Osteoblast (primary cell): ENCODE results near the gene HCN1. TPM values are rescaled to one million over a fixed set of nuclear protein-coding genes. Genes with fewer than 3 reads are reported as not detected.

Experiments used
- DNase-seq: peaks from one replicate; pipeline ENCODE4 v3.0.0; 2011; ENCODE audit warnings: low spot score, mixed read lengths; ENCODE audit not compliant: insufficient read length; ENCODE audit errors: missing footprints
- H2AFZ ChIP-seq: 2 replicates; pipeline ENCODE4 v1.6.0; 2011; ENCODE audit warnings: mild to moderate bottlenecking, low read length
- H3K27ac ChIP-seq: 2 replicates; pipeline ENCODE4 v1.5.1; 2011; ENCODE audit warnings: mild to moderate bottlenecking, low read depth, low read length, moderate library complexity
- H3K27me3 ChIP-seq: 2 replicates; pipeline ENCODE4 v1.6.0; 2012; ENCODE audit warnings: mild to moderate bottlenecking, control low read depth, inconsistent platforms, low read length, moderate library complexity; ENCODE audit not compliant: insufficient read depth
- H3K36me3 ChIP-seq: 2 replicates; pipeline ENCODE4 v1.5.1; 2011; ENCODE audit warnings: mild to moderate bottlenecking, low read length, control low read depth, moderate library complexity; ENCODE audit not compliant: insufficient read depth
- H3K4me1 ChIP-seq: 2 replicates; pipeline ENCODE4 v1.5.1; 2011; ENCODE audit warnings: mild to moderate bottlenecking, low read length, control low read depth, moderate library complexity; ENCODE audit not compliant: insufficient read depth
- H3K4me2 ChIP-seq: 2 replicates; pipeline ENCODE4 v1.6.0; 2011; ENCODE audit warnings: mild to moderate bottlenecking, low read length; ENCODE audit not compliant: insufficient read depth
- H3K4me3 ChIP-seq: fragments of 200-600 bp; sonication (generic); 3 replicates; pipeline ENCODE4 v1.5.1; 2012; ENCODE audit warnings: mild to moderate bottlenecking, low read length, inconsistent platforms; ENCODE audit not compliant: insufficient read depth
- H3K79me2 ChIP-seq: 2 replicates; pipeline ENCODE4 v1.6.0; 2012; ENCODE audit warnings: mild to moderate bottlenecking, low read length, control low read depth, inconsistent platforms; ENCODE audit not compliant: insufficient read depth
- H3K9me3 ChIP-seq: 2 replicates; pipeline ENCODE4 v1.5.1; 2011; ENCODE audit warnings: low read depth, low read length, control low read depth
- H4K20me1 ChIP-seq: 2 replicates; pipeline ENCODE4 v1.6.0; 2012; ENCODE audit warnings: mild to moderate bottlenecking, low read length, control low read depth; ENCODE audit not compliant: insufficient read depth
- total RNA-seq: library from RNA; depleted of rRNA; stranded (reverse); fragments of >200 nt; gene quantifications from 2 replicates; pipeline ENCODE4 v1.2.3, GENCODE V29; 2012
- TF ChIP-seq, protein P1 (sequence below): IDR thresholded peaks from 2 replicates; pipeline ENCODE4 v1.5.1; 2011; ENCODE audit warnings: mild to moderate bottlenecking, low read depth, low read length, moderate library complexity; ENCODE audit errors: extremely low read depth

Gene HCN1
- total RNA-seq, 1 donor: not detected

DNA sequence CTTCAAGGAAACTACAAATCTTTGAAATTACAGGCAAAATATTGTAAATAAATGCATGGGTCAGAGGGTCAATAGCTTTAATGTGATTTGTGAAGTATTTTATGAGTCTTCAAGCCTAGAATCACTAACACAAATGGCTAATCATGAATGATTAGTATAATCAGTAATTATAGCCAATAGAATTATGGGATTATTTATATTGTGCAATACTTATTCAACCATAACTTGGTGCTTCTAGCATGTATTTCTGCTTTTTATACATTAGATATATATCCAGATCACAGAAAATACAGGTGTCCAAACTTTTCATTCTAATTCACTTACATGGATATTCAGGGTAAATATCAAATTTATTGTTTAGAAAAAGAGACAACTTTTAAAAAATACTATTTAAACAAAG lies 12.1 kb downstream of the HCN1 start:
- H3K9me3 ChIP-seq: no peaks in the 10 kb centered on the region
- H3K4me3 ChIP-seq: no peak overlapping the region
- H3K4me1 ChIP-seq: no peaks in the 10 kb centered on the region
- no peak overlapping the region for H3K4me2 ChIP-seq
- DNase-seq: no peak
- TF ChIP-seq, protein P1, sequence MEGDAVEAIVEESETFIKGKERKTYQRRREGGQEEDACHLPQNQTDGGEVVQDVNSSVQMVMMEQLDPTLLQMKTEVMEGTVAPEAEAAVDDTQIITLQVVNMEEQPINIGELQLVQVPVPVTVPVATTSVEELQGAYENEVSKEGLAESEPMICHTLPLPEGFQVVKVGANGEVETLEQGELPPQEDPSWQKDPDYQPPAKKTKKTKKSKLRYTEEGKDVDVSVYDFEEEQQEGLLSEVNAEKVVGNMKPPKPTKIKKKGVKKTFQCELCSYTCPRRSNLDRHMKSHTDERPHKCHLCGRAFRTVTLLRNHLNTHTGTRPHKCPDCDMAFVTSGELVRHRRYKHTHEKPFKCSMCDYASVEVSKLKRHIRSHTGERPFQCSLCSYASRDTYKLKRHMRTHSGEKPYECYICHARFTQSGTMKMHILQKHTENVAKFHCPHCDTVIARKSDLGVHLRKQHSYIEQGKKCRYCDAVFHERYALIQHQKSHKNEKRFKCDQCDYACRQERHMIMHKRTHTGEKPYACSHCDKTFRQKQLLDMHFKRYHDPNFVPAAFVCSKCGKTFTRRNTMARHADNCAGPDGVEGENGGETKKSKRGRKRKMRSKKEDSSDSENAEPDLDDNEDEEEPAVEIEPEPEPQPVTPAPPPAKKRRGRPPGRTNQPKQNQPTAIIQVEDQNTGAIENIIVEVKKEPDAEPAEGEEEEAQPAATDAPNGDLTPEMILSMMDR: no peak
- no peak overlapping the region for H3K27ac ChIP-seq
- H3K79me2 ChIP-seq: no peaks in the 10 kb centered on the region
- H4K20me1 ChIP-seq: no peaks in the 10 kb centered on the region
- no peaks in the 10 kb centered on the region for H3K27me3 ChIP-seq
- no peaks in the 10 kb centered on the region for H3K36me3 ChIP-seq
- H2AFZ ChIP-seq: no peak overlapping the region

DNA sequence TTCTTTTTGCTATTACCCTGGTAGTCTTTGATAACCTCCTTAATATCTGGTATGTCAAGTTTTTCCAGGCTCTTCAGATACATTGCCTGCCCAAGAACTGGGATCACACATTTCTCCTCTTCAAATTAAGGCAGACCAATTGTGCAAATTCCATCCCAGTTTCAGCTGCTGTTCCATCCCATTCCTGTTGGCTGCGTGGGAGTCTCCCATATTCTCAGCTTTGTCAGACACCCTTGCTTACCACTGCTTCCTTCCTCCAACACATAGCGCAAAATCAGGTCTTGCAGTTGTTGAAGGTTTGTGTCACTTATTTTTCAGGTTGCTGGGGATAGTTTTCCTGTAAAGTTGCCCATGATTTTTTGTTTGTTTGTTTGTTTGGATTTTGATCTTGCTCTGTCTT lies 15.2 kb downstream of the HCN1 start:
- Histone ChIP-seq H3K27ac (no peak overlapping the region), H3K4me1 (no peaks in the 10 kb centered on the region), H4K20me1 (no peaks in the 10 kb centered on the region), H3K27me3 (no peaks in the 10 kb centered on the region), H3K79me2 (no peaks in the 10 kb centered on the region), H3K4me2 (no peak overlapping the region), H3K36me3 (no peaks in the 10 kb centered on the region), H3K4me3 (no peak overlapping the region), H3K9me3 (no peaks in the 10 kb centered on the region), H2AFZ (no peak overlapping the region)
- no peak for DNase-seq
- TF ChIP-seq, protein P1: no peak

DNA sequence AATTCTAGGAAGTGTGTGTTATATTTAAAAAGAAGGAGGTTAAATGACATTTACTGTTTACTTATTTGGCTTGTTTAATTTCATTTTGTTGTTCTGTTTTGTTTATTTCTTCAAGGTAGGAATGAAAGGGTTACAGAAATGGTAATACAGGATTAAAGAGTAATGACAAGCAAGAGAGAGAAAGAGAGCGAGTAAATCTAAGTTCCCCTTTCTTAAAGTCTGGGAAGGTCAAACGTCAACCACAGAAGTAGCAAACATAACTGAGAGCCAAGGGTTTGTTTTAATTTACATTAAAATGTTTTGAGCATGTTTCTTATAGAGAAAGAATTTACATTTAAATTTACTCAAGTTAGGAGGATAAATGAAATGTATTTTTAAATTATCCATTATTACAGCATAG lies 18.7 kb downstream of the HCN1 start:
- no peak for DNase-seq
- TF ChIP-seq, protein P1: no peak
- no peak overlapping the region for H3K4me3 ChIP-seq

DNA sequence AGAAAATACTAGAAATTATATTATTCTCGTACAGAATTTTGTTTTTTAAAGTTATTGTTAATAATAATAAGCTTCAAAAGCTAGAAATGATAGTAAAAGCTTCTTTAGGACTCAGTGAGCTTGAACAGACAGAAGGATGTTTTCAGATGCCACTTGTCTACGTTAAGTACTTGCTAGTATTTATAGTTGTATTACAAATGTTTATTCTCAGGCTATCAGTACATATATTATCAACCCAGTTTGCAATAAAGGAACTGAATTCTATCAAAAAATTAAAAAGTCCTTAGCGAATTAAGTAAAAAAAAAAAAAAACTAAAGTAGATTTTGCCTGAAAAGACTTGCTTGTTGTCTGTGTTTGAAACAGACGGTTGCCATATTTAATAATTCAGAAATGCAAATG lies 23.9 kb downstream of the HCN1 start:
- Histone ChIP-seq H3K4me2 (no peak overlapping the region), H3K4me3 (no peak overlapping the region), H3K27ac (no peak overlapping the region), H2AFZ (no peak overlapping the region), H4K20me1 (no peaks in the 10 kb centered on the region), H3K9me3 (no peaks in the 10 kb centered on the region), H3K4me1 (no peaks in the 10 kb centered on the region), H3K27me3 (no peaks in the 10 kb centered on the region), H3K79me2 (no peaks in the 10 kb centered on the region), H3K36me3 (no peaks in the 10 kb centered on the region)
- DNase-seq: no peak
- TF ChIP-seq, protein P1: no peak

More for the DNA sequence above, 18.7 kb downstream of the HCN1 start:
- Histone ChIP-seq H3K27ac (no peak overlapping the region), H3K27me3 (no peaks in the 10 kb centered on the region), H3K4me2 (no peak overlapping the region), H3K36me3 (no peaks in the 10 kb centered on the region), H4K20me1 (no peaks in the 10 kb centered on the region), H3K4me1 (no peaks in the 10 kb centered on the region), H3K9me3 (no peaks in the 10 kb centered on the region), H3K79me2 (no peaks in the 10 kb centered on the region), H2AFZ (no peak overlapping the region)
